Mammary epithelial cell (primary cell): ENCODE measurements around the gene FES.

Experiments
- EZH2 ChIP-seq: IDR thresholded peaks from 2 replicates; pipeline ENCODE4 v1.6.1; 2012; ENCODE audit warnings: low read length, inconsistent platforms, borderline replicate concordance
- TF ChIP-seq, protein P1 (sequence below), 2 donors: IDR thresholded peaks in 1 of 2; conservative IDR thresholded peaks in 1 of 2; 2 replicates each; pipeline ENCODE4 v1.5.1; 2011 to 2012; ENCODE audit warnings: inconsistent platforms in 2 of 2, low read length in 2 of 2, mild to moderate bottlenecking in 2 of 2, control low read depth in 1 of 2, low read depth in 1 of 2; ENCODE audit not compliant: insufficient read depth in 1 of 2; ENCODE audit errors: extremely low read depth in 1 of 2

DNA sequence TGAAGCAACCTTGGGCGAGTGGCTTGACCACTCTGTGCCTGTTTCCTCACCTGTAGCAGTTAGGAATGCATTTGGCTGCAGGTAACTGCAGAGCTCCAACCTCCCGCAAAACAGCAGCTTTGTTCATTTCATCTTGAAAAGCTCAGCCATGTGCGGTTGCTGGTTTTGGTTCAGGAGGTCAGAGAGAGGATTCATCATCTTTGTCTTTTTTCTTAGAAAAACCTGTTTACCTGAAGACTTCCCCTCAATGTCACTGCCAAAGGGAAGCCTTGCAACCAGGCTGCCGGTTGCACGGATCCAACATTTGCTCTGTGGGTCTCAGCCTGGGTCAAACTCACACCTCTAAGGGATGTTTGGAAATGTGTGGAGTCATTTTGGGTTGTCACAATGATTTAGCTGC is 32.4 kb upstream of the FES start:
- TF ChIP-seq, protein P1, sequence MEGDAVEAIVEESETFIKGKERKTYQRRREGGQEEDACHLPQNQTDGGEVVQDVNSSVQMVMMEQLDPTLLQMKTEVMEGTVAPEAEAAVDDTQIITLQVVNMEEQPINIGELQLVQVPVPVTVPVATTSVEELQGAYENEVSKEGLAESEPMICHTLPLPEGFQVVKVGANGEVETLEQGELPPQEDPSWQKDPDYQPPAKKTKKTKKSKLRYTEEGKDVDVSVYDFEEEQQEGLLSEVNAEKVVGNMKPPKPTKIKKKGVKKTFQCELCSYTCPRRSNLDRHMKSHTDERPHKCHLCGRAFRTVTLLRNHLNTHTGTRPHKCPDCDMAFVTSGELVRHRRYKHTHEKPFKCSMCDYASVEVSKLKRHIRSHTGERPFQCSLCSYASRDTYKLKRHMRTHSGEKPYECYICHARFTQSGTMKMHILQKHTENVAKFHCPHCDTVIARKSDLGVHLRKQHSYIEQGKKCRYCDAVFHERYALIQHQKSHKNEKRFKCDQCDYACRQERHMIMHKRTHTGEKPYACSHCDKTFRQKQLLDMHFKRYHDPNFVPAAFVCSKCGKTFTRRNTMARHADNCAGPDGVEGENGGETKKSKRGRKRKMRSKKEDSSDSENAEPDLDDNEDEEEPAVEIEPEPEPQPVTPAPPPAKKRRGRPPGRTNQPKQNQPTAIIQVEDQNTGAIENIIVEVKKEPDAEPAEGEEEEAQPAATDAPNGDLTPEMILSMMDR (conservative IDR thresholded peaks at IDR 0.05 in 1 of 2, IDR thresholded peaks at IDR 0.05 in 1 of 2; ENCODE audit: extremely low read depth in 1 of 2, insufficient read depth in 1 of 2, low read depth in 1 of 2, low read length in 2 of 2) = no peak
- no peak for TF ChIP-seq EZH2
